Stimulated activated effector memory CD8-positive, alpha-beta T cell treated with anti-CD3 and anti-CD28 coated beads, Interleukin-12 subunit alpha, Interleukin-12 subunit beta, amount 100 ng/mL, for 72 hours (primary cell): ENCODE measurements around the gene SH3BP5.

Experiments
- ATAC-seq: fragments of 150-1000 bp; cut with Tn5 transposase; 2 replicates; pipeline ENCODE4 v1.10.0; 2021
- DNase-seq, 2 donors: peaks; one replicate each; pipeline ENCODE4 v3.0.0; 2021 to 2022; ENCODE audit warnings: low spot score in 2 of 2
- H3K27ac Mint-ChIP-seq: one replicate; pipeline ENCODE4 v1.8.0; 2022; ENCODE audit warnings: mild to moderate bottlenecking, mixed read lengths
- H3K36me3 Mint-ChIP-seq: one replicate; pipeline ENCODE4 v1.8.0; 2022; ENCODE audit warnings: mild to moderate bottlenecking, mixed read lengths
- H3K4me1 Mint-ChIP-seq: one replicate; pipeline ENCODE4 v1.8.0; 2022; ENCODE audit warnings: mixed read lengths
- H3K4me3 Mint-ChIP-seq: one replicate; pipeline ENCODE4 v1.8.0; 2022; ENCODE audit warnings: mild to moderate bottlenecking, mixed read lengths
- H3K9me3 Mint-ChIP-seq: one replicate; pipeline ENCODE4 v1.8.0; 2022; ENCODE audit warnings: mixed read lengths

Gene SH3BP5

DNA sequence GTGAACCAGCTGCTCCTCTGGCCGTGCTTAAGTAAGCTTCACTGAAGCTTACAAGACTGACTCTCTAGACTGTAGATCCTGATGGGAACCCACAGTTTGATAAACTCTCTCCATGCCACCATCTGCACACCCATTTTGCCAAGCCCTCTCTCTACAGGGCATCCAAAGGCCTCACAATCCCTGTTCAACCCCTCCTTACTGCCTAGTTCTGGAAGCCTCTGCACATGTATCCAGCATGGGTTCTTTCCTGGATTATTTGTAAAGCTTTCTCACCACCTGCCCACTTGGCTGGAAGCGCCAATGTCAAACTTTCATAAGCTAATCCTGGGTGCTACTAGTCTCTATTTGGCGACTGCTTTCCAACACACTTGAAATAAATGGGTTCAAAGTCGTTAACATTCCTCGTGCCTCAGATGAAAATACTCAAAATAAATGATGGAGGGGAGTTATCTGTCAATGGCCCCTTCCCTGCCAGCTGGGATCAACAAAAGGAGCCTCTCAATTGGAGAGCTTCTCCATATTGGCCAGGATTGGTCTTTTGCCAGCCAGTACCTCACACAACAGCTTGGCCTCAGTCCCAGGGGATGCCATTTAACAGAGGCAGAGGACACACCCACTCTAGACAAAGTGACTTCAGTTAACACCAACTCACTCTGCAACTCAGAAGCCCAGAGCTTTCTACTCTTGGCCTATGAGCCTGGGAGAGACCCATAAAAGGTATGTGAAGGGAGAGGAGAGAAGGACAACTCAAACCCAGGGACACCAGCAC, 48.1 kb downstream of the SH3BP5 start:
- Mint-ChIP-seq H3K36me3 (peaks cover 12% of the 10 kb centered on the region), H3K4me1 (peaks cover 83% of the 10 kb centered on the region), H3K4me3 (no peak overlapping the region), H3K27ac (peak overlapping the region; percentile 4), H3K9me3 (no peaks in the 10 kb centered on the region)
- no peak for DNase-seq
- no peak for ATAC-seq

DNA sequence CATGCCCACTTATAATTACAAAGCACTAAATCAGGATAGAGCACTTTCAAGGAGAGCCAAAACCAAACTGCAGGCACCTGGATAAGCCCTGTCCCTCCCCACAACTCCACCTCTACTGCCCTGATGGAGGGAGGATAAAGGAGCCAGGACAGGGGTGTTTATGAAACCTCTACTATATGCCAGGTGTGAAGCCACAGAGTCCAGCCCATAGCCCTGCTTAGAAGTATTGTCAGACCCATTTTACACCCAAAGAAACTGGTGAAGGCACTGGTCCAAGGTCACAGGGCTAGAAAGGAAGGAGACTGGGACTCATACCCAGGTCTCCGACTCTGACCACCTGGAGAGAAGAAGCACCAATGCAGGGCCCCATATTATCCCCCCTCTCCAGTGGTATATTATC, 48.7 kb downstream of the SH3BP5 start:
- Mint-ChIP-seq H3K27ac (peak overlapping the region; percentile 4), H3K4me3 (no peak overlapping the region), H3K9me3 (no peaks in the 10 kb centered on the region), H3K4me1 (peaks cover 81% of the 10 kb centered on the region), H3K36me3 (peaks cover 12% of the 10 kb centered on the region)
- ATAC-seq: no peak
- DNase-seq: no peak

DNA sequence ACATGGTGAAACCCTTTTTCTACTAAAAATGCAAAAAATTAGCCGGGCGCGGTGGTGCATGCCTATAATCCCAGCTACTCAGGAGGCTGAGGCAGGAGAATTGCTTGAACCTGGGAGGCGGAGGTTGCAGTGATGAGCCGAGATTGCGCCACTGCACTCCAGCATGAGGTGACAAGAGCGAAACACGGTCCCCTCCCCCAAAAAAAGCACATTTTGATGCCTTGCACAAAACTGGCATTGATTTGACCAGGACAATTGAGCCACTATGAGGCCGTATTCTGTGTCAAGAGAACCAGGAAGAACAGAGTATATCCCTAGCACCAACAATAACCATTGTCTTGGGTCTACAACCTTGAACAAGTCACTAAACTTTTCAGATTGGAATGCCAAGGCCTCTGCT, 50.6 kb downstream of the SH3BP5 start:
- no peak for ATAC-seq
- no peak for DNase-seq
- Mint-ChIP-seq H3K4me1 (peaks cover 80% of the 10 kb centered on the region), H3K27ac (peak overlapping the region; percentile 74), H3K9me3 (no peaks in the 10 kb centered on the region), H3K36me3 (peaks cover 7% of the 10 kb centered on the region), H3K4me3 (no peak overlapping the region)

DNA sequence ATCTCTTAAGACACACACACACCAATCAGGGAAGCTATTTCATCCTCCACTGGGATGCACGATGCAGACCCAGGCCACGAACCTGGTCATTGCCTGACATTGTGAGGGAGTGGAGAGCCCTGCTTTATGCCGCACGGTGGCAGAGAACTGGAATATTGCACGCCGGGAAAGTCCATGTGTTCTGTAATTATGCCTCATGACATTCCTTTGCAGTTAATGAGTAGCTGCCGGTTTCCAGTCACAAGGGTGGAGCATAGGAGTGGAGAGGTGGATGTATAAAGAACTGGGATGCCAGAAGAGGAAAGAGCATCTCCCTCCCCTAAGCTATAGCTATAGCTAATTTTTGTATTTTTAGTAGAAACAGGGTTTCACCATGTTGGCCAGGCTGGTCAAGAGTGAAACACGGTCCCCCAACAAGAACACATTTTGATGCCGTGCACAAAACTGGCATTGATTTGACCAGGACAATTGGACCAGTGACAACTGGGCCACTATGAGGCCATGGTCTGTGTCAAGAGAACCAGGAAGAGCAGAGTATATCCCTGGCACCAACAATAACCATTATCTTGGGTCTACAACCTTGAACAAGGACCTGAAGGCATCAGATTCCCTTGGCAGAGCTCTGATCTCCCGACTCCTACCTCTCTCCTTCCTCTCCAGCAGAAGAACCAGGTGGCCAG, 51.4 kb downstream of the SH3BP5 start:
- Mint-ChIP-seq H3K27ac (peak overlapping the region; percentile 74), H3K9me3 (no peaks in the 10 kb centered on the region), H3K4me3 (no peak overlapping the region), H3K4me1 (peaks cover 79% of the 10 kb centered on the region), H3K36me3 (peaks cover 5% of the 10 kb centered on the region)
- no peak for ATAC-seq
- DNase-seq: no peak

DNA sequence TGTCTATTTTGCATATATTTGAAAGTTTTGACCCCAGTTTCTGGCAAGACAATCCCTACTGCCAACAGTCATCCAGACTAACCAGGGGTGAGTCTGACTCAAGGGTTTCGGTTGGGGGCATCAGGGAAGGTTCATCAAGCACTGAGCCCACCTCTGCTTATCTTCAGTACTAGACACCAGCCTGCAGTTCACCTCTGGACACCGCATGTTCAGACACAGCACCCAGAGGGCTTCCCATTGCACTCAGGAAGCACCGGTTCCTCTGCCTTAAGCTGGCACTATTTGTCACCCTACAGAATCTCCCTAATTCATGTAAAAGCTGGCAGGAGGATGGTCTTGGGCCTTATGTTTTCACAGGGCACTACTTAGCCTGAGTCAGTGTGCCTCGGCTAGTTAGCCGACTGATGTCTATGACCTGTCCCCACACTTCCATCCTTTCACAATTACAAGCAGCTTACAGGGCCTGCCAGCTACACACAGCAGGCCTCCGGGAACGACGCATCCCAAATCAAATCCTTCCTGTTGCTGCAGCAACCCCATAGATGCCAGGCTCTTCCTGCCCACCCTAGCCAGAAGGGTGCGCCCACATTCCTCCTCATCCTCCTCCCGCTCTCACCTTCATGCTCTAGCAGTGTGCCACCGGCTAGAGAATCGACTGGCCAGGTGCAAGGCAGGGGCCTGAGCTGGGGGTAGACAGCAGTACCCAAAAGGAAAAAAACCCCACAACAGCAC, 52.5 kb downstream of the SH3BP5 start:
- peaks cover 5% of the 10 kb centered on the region for H3K36me3 Mint-ChIP-seq
- DNase-seq (no peak), ATAC-seq (no peak)
- H3K9me3 Mint-ChIP-seq: no peaks in the 10 kb centered on the region
- H3K4me1 Mint-ChIP-seq: peaks cover 82% of the 10 kb centered on the region
- H3K4me3 Mint-ChIP-seq: no peak overlapping the region
- peak overlapping the region; percentile 83 for H3K27ac Mint-ChIP-seq

DNA sequence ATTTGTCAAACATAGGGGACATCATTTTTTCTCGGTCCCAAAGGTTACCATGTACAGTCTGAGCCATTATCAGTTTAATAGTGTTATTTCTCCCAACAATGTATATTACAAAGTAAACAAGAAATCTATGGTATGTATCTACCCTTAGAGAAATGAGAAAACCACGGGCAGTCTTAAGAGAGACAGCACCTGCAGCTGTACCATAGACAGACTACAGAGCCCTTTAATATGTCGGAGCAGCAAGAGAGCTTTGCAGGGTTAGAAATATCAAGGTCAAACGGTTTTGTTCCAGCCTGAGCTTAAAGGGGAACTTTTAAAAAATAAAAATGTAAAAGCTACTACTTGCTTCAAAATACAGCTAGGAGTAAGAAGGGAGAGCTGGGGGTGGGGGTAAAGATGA, 53.2 kb downstream of the SH3BP5 start:
- H3K4me1 Mint-ChIP-seq: peaks cover 80% of the 10 kb centered on the region

DNA sequence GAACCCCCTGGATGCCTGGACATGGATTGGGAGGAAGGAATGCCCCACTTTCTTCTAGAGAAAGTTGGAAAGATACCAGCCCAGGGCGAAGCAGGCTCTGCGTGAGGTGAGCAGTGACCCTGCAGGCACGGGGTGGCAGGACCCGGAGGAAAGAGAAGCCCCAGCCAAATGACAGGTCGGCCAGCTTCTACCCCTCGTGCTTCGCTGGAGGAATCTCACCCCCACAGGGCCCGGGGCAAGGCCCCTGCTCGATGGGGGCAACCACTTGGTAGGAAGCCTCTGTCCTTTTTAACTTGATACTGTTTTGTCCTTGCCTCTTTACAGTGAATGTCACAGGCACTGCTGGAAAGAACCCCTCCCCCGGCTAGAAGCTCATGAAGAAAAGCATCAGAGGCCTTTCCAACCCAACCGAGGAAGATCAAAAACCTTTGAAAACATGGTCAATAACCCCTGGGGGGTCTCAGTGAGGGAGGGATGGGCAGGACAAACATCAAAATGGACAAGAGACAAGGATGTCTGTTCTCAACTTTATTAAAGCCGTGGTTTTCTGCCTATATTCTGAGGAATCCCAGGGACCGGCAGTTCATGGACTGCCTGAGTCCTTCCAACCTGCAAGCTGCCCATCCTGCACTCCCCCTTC, 54.4 kb downstream of the SH3BP5 start:
- H3K27ac Mint-ChIP-seq: peak overlapping the region; percentile 80
- H3K4me3 Mint-ChIP-seq: no peak overlapping the region

More for the DNA sequence above, 53.2 kb downstream of the SH3BP5 start:
- Mint-ChIP-seq H3K9me3 (no peaks in the 10 kb centered on the region), H3K4me3 (no peak overlapping the region), H3K27ac (peak overlapping the region; percentile 83), H3K36me3 (peaks cover 5% of the 10 kb centered on the region)
- no peak for DNase-seq
- ATAC-seq: no peak

DNA sequence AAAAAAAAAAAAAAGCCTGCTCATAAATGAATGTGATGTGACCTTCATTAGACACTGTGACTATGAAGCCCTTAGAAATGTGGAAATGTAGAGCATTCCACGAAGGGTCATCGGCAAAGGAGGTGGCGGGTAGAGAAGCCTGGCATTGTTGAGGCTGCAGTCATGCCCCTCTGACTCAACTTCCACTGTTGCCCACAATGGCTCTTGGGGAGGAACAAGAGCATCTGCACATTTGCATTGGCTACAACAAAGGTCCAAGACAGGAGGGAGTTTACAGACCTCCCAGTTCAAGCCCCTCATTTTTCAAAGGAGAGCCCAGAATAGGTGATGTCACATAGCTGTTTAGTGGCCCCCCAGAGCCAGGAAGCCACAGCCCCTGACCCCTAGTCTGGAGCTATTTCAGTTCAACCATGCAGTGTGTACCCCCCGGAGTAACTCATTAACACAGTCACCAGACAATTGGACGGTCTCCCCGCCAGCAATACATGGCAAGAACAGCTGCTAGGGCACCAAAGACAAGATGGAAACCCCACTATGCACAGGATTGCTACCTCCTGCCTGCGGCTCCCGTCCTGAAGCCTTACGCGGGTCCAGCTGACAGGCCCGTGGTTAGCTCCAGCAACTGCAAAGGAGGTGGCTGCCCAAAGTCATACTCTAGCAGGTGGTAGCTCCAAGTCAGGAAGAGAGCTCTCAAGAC, 56.2 kb downstream of the SH3BP5 start:
- Mint-ChIP-seq H3K4me3 (peak overlapping the region; percentile 59), H3K27ac (peak overlapping the region; percentile 93), H3K4me1 (peaks cover 89% of the 10 kb centered on the region)

More for the DNA sequence above, 54.4 kb downstream of the SH3BP5 start:
- no peaks in the 10 kb centered on the region for H3K9me3 Mint-ChIP-seq
- H3K36me3 Mint-ChIP-seq: peaks cover 5% of the 10 kb centered on the region
- H3K4me1 Mint-ChIP-seq: peaks cover 80% of the 10 kb centered on the region
- ATAC-seq: no peak
- no peak for DNase-seq

DNA sequence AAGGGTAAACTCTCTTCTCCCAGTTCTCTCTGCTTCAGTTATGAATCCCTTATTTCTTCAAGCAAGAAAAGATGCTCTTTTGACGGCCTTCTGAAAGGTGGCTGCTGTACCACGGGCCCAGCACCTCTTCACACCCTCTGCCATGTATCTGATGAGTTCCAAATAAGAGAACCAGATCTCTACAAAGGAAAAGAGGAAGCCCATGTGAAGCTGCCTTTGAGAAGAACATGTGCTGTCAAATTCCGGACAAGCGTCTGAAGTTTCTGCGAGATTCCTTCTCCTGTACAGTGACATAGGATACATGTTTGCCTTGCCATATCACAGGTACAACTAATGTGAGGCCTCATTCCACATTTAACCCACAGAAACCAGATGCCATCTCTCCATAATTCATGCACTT, 59.2 kb downstream of the SH3BP5 start:
- no peak overlapping the region for H3K4me3 Mint-ChIP-seq
- ATAC-seq: no peak
- H3K36me3 Mint-ChIP-seq: peaks cover 35% of the 10 kb centered on the region
- DNase-seq: no peak
- H3K4me1 Mint-ChIP-seq: peaks cover 90% of the 10 kb centered on the region
- peak overlapping the region; percentile 69 for H3K27ac Mint-ChIP-seq
- H3K9me3 Mint-ChIP-seq: no peaks in the 10 kb centered on the region

More for the DNA sequence above, 56.2 kb downstream of the SH3BP5 start:
- Mint-ChIP-seq H3K36me3 (peaks cover 16% of the 10 kb centered on the region), H3K9me3 (no peaks in the 10 kb centered on the region)
- no peak for ATAC-seq
- DNase-seq: no peak

DNA sequence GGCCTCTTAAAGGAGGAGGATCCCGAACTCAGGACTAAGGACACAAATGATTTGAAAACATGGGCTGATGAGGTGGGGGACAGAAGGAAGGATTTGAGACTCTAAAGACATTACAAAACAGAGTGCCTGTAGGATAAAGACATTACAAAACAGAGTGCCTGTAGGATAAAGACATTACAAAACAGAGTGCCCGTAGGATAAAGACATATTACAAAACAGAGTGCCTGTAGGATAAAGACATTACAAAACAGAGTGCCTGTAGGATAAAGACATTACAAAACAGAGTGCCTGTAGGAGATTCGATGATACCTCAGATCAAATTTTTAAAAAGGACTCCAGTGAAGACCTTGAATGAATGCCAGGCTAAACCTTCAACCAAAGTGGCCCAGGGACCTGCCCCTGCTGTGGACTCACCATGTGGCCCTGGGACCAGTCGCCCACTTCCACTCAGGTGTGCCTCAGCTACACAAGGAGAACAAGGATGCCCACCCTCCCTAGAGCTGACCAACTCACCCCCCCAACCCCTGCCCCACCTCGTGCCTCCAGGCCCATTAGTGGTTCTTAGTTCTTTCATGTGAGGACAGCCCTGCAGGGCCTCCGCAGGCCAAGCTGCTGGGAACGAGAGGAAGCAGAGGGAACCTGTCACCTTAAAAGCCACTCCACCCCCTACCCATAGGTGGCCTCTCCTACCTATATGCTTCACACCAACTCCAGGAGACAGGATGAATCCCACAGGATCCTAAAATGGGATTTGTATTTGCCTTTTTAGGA, 59.8 kb downstream of the SH3BP5 start:
- Mint-ChIP-seq H3K27ac (peak overlapping the region; percentile 80), H3K36me3 (peaks cover 40% of the 10 kb centered on the region), H3K4me1 (peaks cover 90% of the 10 kb centered on the region)

DNA sequence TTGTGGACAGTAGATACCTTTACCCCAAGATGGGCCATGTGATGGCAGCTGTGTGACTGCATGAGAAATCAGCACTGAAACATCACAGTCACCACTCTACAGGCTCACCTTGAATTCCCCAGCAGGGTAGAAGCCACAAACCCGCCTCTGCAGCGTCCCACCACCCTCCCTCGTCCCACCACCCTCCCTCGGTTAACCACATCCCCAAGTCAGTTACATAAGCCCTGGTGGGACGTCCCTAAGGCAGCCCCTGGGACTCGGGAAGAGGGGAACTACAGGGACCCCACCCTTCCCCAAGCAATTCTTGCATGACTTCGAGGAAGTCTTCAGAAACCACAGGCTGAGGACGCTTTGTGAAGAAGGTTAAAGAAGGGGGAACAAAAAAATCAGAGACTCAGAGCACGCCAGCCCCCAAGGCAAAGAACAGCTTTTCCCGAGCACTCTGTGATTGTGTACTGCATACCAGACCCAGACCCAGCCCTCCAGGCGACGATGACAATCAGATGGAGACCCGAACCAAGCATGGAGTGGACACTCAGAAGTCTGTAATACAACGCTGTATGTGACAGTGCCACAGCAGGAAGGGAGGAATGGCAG, 60.5 kb downstream of the SH3BP5 start:
- ATAC-seq (peak; percentile 65), DNase-seq (peak; percentile 49 to 85)
- H3K4me1 Mint-ChIP-seq: peaks cover 86% of the 10 kb centered on the region
- peak overlapping the region; percentile 80 for H3K27ac Mint-ChIP-seq
- H3K9me3 Mint-ChIP-seq: no peaks in the 10 kb centered on the region
- H3K4me3 Mint-ChIP-seq: peak overlapping the region; percentile 59
- H3K36me3 Mint-ChIP-seq: peaks cover 40% of the 10 kb centered on the region

More for the DNA sequence above, 59.8 kb downstream of the SH3BP5 start:
- DNase-seq (no peak), ATAC-seq (no peak)
- peak overlapping the region; percentile 59 for H3K4me3 Mint-ChIP-seq
- no peaks in the 10 kb centered on the region for H3K9me3 Mint-ChIP-seq

DNA sequence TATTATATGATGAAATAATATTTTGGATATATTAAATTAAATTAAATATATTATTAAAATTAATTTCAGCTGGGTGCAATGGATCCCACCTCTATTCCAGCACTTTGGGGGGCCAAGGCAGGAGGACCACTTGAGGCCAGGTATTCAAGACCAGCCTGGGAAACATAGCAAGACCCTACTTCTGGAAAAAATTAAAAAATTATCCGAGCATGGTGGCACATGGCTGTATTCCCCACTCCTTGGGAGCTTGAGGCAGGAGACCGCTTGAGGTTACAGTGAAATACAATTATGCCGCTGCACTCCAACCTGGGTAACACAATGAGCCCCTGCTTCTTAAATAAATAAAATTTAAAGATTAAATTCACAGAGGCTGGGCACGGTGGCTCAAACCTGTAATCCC, 61.4 kb downstream of the SH3BP5 start:
- Mint-ChIP-seq H3K27ac (no peak overlapping the region), H3K4me1 (peaks cover 88% of the 10 kb centered on the region), H3K9me3 (no peaks in the 10 kb centered on the region), H3K4me3 (peak overlapping the region; percentile 59), H3K36me3 (peaks cover 40% of the 10 kb centered on the region)
- no peak for ATAC-seq
- DNase-seq: no peak

DNA sequence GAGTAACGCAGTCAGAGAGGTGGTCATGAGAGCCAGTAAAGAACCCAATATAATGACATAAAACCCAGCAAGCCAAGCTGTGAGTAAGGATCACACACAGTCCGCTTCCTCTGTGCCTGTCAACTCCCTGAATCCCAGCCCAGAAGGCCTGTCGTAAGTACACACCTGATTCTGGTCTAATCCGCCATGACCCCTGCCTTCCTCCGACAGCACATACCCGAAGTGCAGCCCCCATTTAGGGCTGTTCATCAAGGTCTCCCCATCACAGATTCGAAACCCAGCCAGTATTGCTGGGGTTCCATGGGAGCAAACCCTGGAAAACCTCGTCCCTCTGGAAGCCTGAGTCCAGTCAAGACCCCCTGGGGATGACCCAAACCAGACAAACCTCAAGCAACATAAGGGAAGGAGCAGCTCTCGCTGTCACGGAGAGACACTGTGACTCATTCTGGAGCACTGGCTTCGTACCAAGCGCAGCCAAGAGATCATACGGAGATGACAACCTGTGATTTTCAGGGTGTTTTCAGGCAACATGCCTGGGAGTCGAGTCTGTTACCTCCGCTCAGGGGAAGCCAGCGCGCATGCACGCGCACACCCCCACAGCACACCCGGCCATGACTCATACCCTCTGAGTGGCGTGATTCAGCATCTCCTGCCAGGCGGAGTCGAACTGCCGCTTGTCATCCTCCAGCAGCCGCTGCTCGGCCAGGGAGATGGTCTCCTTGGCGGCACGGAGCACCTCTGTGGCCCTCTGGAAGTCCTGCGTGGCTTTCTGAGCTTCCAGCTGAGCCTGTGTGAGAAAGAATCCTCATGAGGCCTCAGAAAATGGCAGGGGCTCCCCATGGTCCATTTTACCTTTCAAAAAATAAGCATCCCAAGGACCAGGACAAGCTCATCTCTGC, 63.0 kb downstream of the SH3BP5 start:
- peak; percentile 92 for ATAC-seq

More for the DNA sequence above, 63.0 kb downstream of the SH3BP5 start:
- peaks cover 35% of the 10 kb centered on the region for H3K36me3 Mint-ChIP-seq
- peaks cover 88% of the 10 kb centered on the region for H3K4me1 Mint-ChIP-seq
- no peaks in the 10 kb centered on the region for H3K9me3 Mint-ChIP-seq
- peak; percentile 65 to 87 for DNase-seq
- peak overlapping the region; percentile 91 for H3K27ac Mint-ChIP-seq
- peak overlapping the region; percentile 65 for H3K4me3 Mint-ChIP-seq
